ENCODE results near the gene GALNS.

DNA sequence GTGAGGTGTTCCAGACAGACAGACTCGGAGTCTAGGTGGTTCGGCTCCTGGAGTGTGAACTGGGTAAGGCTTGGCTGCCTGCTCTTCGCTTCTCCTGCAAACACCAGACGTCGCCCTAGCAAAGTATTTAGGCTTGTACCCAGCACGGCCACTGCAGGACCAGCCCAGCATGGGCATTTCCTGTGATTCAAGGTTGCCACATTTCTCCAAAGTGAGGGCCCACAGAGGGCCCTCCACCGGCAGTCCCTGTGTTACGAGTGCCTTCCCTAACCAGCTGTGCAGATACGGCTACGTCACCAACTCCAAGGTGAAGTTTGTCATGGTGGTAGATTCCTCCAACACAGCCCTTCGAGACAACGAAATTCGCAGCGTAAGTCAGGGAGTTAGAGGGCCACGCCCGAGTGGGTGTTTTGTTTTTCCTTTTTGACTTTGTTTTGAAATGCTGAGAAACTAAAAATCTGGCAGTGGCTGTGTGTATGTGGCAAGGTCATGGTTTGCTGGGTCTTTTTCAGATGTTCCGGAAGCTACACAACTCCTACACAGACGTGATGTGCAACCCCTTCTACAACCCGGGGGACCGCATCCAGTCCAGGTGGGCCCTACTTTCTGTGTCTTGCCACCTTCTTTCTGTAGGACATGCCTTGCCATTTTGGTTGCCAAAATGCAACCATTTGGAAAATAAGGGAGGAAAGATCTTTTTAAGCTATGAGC, 2.8 kb upstream of the GALNS start:
- no peak for TF ChIP-seq YY1 (IDR thresholded peaks at IDR 0.05; ENCODE audit: insufficient read depth, insufficient read length)
- no peak for TF ChIP-seq ZNF274 (IDR thresholded peaks at IDR 0.05; ENCODE audit: low read depth, low read length)
- TF ChIP-seq SUZ12 (IDR thresholded peaks at IDR 0.05; ENCODE audit: extremely low read depth, insufficient read depth, insufficient read length): no peak

Measured in NT2/D1 (cell line).